Spleen (tissue), 7 donors: ENCODE results near the gene INTS3.

Experiments used
- CTCF ChIP-seq, 11 experiments: fragments of 200-600 bp in 7 of 11; fragments of 450-650 bp in 4 of 11; sonication (generic) in 4 of 11; IDR thresholded peaks in 8 of 11; conservative IDR thresholded peaks in 3 of 11; 1 replicate in 7 of 11; 2 replicates in 4 of 11; pipeline versions ENCODE4 v1.4.0 to v1.8.0; 2016 to 2021; ENCODE audit warnings: antibody characterized with exemption in 11 of 11, inconsistent platforms in 4 of 11, mild to moderate bottlenecking in 1 of 11
- POLR2A ChIP-seq, 3 donors: fragments of 450-650 bp; IDR thresholded peaks; one replicate each; pipeline ENCODE4 v1.5.1; 2017; ENCODE audit warnings: antibody characterized with exemption in 3 of 3, mild to moderate bottlenecking in 1 of 3
- POLR2AphosphoS5 ChIP-seq, 3 donors: sonication (generic); formaldehyde crosslinking; IDR thresholded peaks; one replicate each; pipeline ENCODE4 v1.5.1; 2017; ENCODE audit warnings: antibody characterized with exemption in 3 of 3
- donor health status: DM: no; HTN: no; CAD: no; lungs with moderate emphysema.
- donor health status: DM: no; HTN: no; CAD: no.
- donor health status: DM: no; HTN: no; CAD: no.

GRCh38 chr1:153779781-153780541, 52.1 kb downstream of the INTS3 start:
- TF ChIP-seq CTCF (IDR thresholded peaks at IDR 0.05 in 8 of 11, conservative IDR thresholded peaks at IDR 0.05 in 3 of 11) (no peak), POLR2AphosphoS5 (IDR thresholded peaks at IDR 0.05) (no peak), POLR2A (IDR thresholded peaks at IDR 0.05) (no peak)
